ENCODE results near the gene C22orf15. TPM values are rescaled to one million over a fixed set of nuclear protein-coding genes. Genes with fewer than 3 reads are reported as not detected.

Gene C22orf15
- total and polyA plus RNA-seq, 7 donors: 0.36 to 0.45 TPM; not detected in 5

DNA sequence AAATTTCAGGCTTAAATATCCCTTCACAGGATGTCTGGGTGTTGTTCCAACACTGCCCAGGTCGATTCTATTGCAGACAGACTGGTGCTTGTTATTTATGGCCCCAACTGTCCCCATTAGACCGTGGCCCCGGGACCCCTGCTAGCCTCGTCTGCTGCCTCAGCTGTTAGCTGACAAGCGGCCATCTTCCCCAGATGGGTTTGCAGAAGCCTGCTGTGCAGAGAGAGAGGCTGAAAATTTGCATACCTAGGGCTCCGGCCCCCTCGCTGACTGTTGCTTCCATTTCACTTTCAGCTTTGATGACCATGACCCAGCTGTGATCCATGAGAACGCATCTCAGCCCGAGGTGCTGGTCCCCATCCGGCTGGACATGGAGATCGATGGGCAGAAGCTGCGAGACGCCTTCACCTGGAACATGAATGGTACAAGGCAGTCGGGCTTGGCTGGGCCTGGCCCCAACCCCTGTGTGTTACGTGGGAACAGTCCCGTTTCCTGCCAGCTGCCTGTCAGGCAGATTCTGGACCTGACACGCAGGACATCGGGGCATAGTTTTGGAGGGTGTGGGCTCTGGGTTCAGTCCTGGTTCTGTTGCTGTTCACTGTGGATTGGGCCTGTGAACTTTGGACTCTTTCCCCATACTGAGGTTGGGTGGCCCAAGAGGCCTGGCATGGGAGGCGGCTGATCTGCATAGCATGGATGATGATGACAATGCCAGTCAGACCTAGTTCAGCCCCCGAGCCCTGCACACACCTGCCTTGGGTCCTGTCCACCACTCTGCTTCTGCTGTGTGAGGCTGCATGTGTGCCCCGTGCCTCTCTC is 40.4 kb downstream of the C22orf15 start:
- no peaks in the 10 kb centered on the region for H3K4me1 ChIP-seq
- no peak for DNase-seq
- no peak for TF ChIP-seq EP300 (IDR thresholded peaks at IDR 0.05)
- TF ChIP-seq, protein P1, sequence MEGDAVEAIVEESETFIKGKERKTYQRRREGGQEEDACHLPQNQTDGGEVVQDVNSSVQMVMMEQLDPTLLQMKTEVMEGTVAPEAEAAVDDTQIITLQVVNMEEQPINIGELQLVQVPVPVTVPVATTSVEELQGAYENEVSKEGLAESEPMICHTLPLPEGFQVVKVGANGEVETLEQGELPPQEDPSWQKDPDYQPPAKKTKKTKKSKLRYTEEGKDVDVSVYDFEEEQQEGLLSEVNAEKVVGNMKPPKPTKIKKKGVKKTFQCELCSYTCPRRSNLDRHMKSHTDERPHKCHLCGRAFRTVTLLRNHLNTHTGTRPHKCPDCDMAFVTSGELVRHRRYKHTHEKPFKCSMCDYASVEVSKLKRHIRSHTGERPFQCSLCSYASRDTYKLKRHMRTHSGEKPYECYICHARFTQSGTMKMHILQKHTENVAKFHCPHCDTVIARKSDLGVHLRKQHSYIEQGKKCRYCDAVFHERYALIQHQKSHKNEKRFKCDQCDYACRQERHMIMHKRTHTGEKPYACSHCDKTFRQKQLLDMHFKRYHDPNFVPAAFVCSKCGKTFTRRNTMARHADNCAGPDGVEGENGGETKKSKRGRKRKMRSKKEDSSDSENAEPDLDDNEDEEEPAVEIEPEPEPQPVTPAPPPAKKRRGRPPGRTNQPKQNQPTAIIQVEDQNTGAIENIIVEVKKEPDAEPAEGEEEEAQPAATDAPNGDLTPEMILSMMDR (IDR thresholded peaks at IDR 0.05): no peak
- no peak for TF ChIP-seq POLR2AphosphoS5 (IDR thresholded peaks at IDR 0.05)
- TF ChIP-seq POLR2A (IDR thresholded peaks at IDR 0.05): no peak
- no peak overlapping the region for H3K27ac ChIP-seq
- H3K27me3 ChIP-seq: no peaks in the 10 kb centered on the region
- intact Hi-C loops (cut with DNase I): no loop called here
- WGBS, 2 donors: 77 to 81% methylated on average over 21 of the region's 21 CpGs
- no peaks in the 10 kb centered on the region for H3K9me3 ChIP-seq
- peaks cover 35 to 89% (median 57%) of the 10 kb centered on the region in 4 donors for H3K36me3 ChIP-seq
- H3K4me3 ChIP-seq: no peak overlapping the region

DNA sequence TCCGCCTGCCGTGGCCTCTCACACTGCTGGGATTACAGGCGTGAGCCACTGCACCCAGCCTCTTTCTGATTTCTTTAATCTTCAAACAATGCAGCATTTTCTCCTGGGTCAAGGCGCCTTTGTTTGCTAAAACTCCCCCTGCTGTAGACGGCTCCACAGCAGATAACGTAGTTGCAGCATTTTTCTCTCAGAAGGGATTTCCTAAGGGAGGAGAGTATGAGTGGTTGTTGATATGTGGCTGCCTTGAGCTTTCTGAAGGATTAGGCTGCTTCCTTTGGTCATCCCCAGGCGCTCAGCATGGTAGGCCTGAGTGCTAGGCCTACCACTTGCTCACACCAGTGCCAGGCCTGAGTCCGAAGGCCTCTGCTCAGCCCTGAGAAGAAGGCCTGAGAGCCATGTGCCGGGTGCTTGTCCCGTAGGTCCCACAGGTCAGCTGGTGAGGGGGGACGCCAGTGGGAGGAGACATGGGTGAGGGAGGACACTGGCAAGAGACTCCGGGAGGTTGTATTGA is 42.0 kb downstream of the C22orf15 start:
- no peak for DNase-seq
- Histone ChIP-seq H3K27me3 (no peaks in the 10 kb centered on the region), H3K4me1 (no peaks in the 10 kb centered on the region), H3K36me3 (peaks cover 35 to 81% (median 55%) of the 10 kb centered on the region in 4 donors), H3K9me3 (no peaks in the 10 kb centered on the region), H3K4me3 (no peak overlapping the region), H3K27ac (no peak overlapping the region)
- TF ChIP-seq EP300 (IDR thresholded peaks at IDR 0.05) (no peak), POLR2A (IDR thresholded peaks at IDR 0.05) (no peak), POLR2AphosphoS5 (IDR thresholded peaks at IDR 0.05) (no peak)
- TF ChIP-seq, protein P1 (IDR thresholded peaks at IDR 0.05): no peak
- 81 to 85% methylated on average over 12 of the region's 12 CpGs for WGBS, 2 donors
- intact Hi-C loops (cut with DNase I): no loop called here

DNA sequence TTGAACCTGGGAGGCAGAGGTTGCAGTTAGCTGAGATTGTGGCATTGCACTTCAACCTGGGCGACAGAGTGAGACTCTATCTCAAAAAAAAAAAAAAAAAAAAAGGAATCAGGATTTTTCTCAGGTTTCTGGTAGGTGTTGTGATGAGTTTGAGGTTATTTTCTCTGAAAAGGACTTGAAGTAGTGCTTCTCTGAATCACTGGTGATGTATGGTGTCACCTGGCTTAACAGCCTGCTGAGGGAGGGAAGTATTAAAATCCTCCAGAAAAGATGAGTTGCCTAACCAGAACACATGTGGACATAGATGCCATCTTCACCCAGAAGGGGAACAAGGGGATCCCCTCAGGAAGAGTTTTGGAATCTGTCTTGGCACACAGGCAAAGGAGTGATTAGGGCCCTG is 44.0 kb downstream of the C22orf15 start:
- Histone ChIP-seq H3K27me3 (no peaks in the 10 kb centered on the region), H3K4me1 (no peaks in the 10 kb centered on the region), H3K4me3 (no peak overlapping the region), H3K9me3 (no peaks in the 10 kb centered on the region), H3K27ac (no peak overlapping the region), H3K36me3 (peaks cover 21 to 81% (median 39%) of the 10 kb centered on the region in 4 donors)
- TF ChIP-seq POLR2A (IDR thresholded peaks at IDR 0.05): no peak
- TF ChIP-seq, protein P1 (IDR thresholded peaks at IDR 0.05): no peak
- no peak for TF ChIP-seq EP300 (IDR thresholded peaks at IDR 0.05)
- TF ChIP-seq POLR2AphosphoS5 (IDR thresholded peaks at IDR 0.05): no peak
- intact Hi-C loops (cut with DNase I): no loop called here
- WGBS, 2 donors: 89 to 100% methylated on average over 1 of the region's 1 CpG
- DNase-seq: no peak

DNA sequence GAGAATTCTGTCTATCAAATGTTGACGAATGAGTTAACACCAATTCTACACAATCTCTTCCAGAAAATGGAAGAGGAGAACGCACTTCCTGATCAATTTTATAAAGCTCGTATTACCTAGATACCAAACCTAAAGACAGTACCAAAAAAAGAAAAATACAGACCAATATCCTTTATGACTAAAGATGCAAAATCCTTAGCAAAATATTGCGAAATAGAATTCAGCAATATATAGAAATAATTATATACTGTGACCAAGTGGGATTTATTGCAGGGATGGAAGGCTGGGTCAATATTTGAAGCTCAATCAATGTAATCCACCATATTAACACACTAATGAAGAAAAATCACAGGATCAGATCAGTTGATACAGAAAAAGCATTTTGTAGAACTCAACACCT is 49.6 kb downstream of the C22orf15 start:
- Histone ChIP-seq H3K4me1 (no peaks in the 10 kb centered on the region), H3K4me3 (no peak overlapping the region), H3K9me3 (no peaks in the 10 kb centered on the region), H3K36me3 (peaks cover 5 to 66% (median 13%) of the 10 kb centered on the region in 4 donors), H3K27me3 (no peaks in the 10 kb centered on the region), H3K27ac (no peak overlapping the region)
- DNase-seq: no peak
- 97 to 98% methylated on average over 4 of the region's 4 CpGs for WGBS, 2 donors
- TF ChIP-seq EP300 (IDR thresholded peaks at IDR 0.05): no peak
- TF ChIP-seq, protein P1 (IDR thresholded peaks at IDR 0.05): no peak
- TF ChIP-seq POLR2AphosphoS5 (IDR thresholded peaks at IDR 0.05): no peak
- TF ChIP-seq POLR2A (IDR thresholded peaks at IDR 0.05): no peak
- intact Hi-C loops (cut with DNase I): no loop called here

Other genes starting within 250 kb of the C22orf15 start
- not detected for gene IGLL1, start 182.7 kb upstream of the C22orf15 start, total RNA-seq
- not detected for gene IGLL1, start 182.7 kb upstream of the C22orf15 start, polyA plus RNA-seq
- under 1 TPM in 1 of 4 donors, not detected in 3; 0.83 TPM for gene DRICH1, start 130.7 kb upstream of the C22orf15 start, total RNA-seq
- under 1 TPM in 1 of 3 donors, not detected in 2; 0.50 TPM for gene DRICH1, start 130.7 kb upstream of the C22orf15 start, polyA plus RNA-seq
- gene RGL4, start 72.0 kb upstream of the C22orf15 start, total RNA-seq: not detected
- 1 to 10 TPM; 1.8 to 3.2 (median 2.8) TPM for gene RGL4, start 72.0 kb upstream of the C22orf15 start, polyA plus RNA-seq
- 1 to 10 TPM; 2.6 to 5.5 (median 3.0) TPM for gene ZNF70, start 11.9 kb upstream of the C22orf15 start, total RNA-seq
- gene ZNF70, start 11.9 kb upstream of the C22orf15 start, polyA plus RNA-seq: 1 to 10 TPM in 1 of 3 donors, under 1 TPM in 2; 0.23 to 1.8 (median 0.60) TPM
- not detected for gene VPREB3, start 8.6 kb upstream of the C22orf15 start, total RNA-seq
- 10 to 100 TPM in 1 of 3 donors, 1 to 10 TPM in 1, not detected in 1; 2.4 to 65.9 TPM for gene VPREB3, start 8.6 kb upstream of the C22orf15 start, polyA plus RNA-seq
- 10 to 100 TPM in 3 of 4 donors, 1 to 10 TPM in 1; 5.7 to 51.5 (median 29.1) TPM for gene CHCHD10, start 5.0 kb downstream of the C22orf15 start, total RNA-seq
- 100 to 1,000 TPM; 272 to 336 (median 286) TPM for gene CHCHD10, start 5.0 kb downstream of the C22orf15 start, polyA plus RNA-seq
- gene MMP11, start 9.9 kb downstream of the C22orf15 start, total RNA-seq: 1 to 10 TPM; 4.6 to 9.9 (median 8.6) TPM
- gene MMP11, start 9.9 kb downstream of the C22orf15 start, polyA plus RNA-seq: 1 to 10 TPM in 1 of 3 donors, under 1 TPM in 1, not detected in 1; 0.60 to 4.4 TPM
- gene SMARCB1, start 24.0 kb downstream of the C22orf15 start, total RNA-seq: 10 to 100 TPM; 25.0 to 85.7 (median 45.5) TPM
- gene SMARCB1, start 24.0 kb downstream of the C22orf15 start, polyA plus RNA-seq: 10 to 100 TPM; 39.0 to 70.8 (median 43.9) TPM
- under 1 TPM in 2 of 4 donors, not detected in 2; 0.28 to 0.36 TPM for gene DERL3, start 76.0 kb downstream of the C22orf15 start, total RNA-seq
- gene DERL3, start 76.0 kb downstream of the C22orf15 start, polyA plus RNA-seq: 10 to 100 TPM in 1 of 3 donors, 1 to 10 TPM in 2; 1.8 to 18.3 (median 5.1) TPM
- gene SLC2A11, start 94.9 kb downstream of the C22orf15 start, total RNA-seq: 10 to 100 TPM; 13.8 to 23.5 (median 16.4) TPM
- 10 to 100 TPM in 1 of 3 donors, 1 to 10 TPM in 2; 4.8 to 12.5 (median 5.5) TPM for gene SLC2A11, start 94.9 kb downstream of the C22orf15 start, polyA plus RNA-seq
- 100 to 1,000 TPM; 159 to 296 (median 216) TPM for gene MIF, start 131.4 kb downstream of the C22orf15 start, total RNA-seq
- gene MIF, start 131.4 kb downstream of the C22orf15 start, polyA plus RNA-seq: 100 to 1,000 TPM; 333 to 684 (median 353) TPM
- gene GSTT2B, start 198.2 kb downstream of the C22orf15 start, total RNA-seq: 1 to 10 TPM in 3 of 4 donors, under 1 TPM in 1; 0.71 to 9.4 (median 3.6) TPM
- gene GSTT2B, start 198.2 kb downstream of the C22orf15 start, polyA plus RNA-seq: 1 to 10 TPM in 1 of 3 donors, not detected in 2; 6.7 TPM
- 1 to 10 TPM in 1 of 4 donors, under 1 TPM in 1, not detected in 2; 0.55 to 2.0 TPM for gene DDTL, start 203.9 kb downstream of the C22orf15 start, total RNA-seq
- 1 to 10 TPM; 1.2 to 7.3 (median 2.8) TPM for gene DDTL, start 203.9 kb downstream of the C22orf15 start, polyA plus RNA-seq
- gene DDT, start 211.5 kb downstream of the C22orf15 start, total RNA-seq: 100 to 1,000 TPM in 2 of 4 donors, 10 to 100 TPM in 2; 80.9 to 144 (median 111) TPM
- gene DDT, start 211.5 kb downstream of the C22orf15 start, polyA plus RNA-seq: 100 to 1,000 TPM; 261 to 640 (median 486) TPM
- gene GSTT2, start 217.1 kb downstream of the C22orf15 start, total RNA-seq: not detected
- gene GSTT2, start 217.1 kb downstream of the C22orf15 start, polyA plus RNA-seq: 1 to 10 TPM in 2 of 3 donors, not detected in 1; 1.1 to 1.2 TPM
- gene GSTT4, start 242.5 kb downstream of the C22orf15 start, total RNA-seq: not detected
- not detected for gene GSTT4, start 242.5 kb downstream of the C22orf15 start, polyA plus RNA-seq
- 10 to 100 TPM; 21.2 to 77.3 (median 35.6) TPM for gene CABIN1, start 248.3 kb downstream of the C22orf15 start, total RNA-seq
- 10 to 100 TPM; 13.8 to 43.5 (median 15.7) TPM for gene CABIN1, start 248.3 kb downstream of the C22orf15 start, polyA plus RNA-seq

All from sigmoid colon (tissue), 7 donors.